ENCODE measurements around the gene RAB9A.
"Not testable (repeated sequence)": the region's sequence is repeated elsewhere in the genome, so short reads cannot be mapped to it uniquely, and the experiment has no call there.

DNA sequence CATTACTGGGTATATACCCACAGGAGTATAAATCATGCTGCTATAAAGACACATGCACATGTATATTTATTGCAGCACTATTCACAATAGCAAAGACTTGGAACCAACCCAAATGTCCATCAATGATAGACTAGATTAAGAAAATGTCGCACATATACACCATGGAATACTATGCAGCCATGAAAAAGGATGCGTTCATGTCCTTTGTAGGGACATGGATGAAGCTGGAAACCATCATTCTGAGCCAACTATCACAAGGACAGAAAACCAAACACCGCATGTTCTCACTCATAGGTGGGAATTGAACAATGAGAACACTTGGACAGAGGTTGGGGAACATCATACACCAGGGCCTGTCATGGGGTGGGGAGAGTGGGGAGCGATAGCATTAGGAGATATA lies 9.2 kb upstream of the RAB9A start:
- TF ChIP-seq, protein P1, sequence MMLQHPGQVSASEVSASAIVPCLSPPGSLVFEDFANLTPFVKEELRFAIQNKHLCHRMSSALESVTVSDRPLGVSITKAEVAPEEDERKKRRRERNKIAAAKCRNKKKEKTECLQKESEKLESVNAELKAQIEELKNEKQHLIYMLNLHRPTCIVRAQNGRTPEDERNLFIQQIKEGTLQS (IDR thresholded peaks at IDR 0.05), result not testable (repeated sequence)
- not testable (repeated sequence) for TF ChIP-seq FOXA2 (IDR thresholded peaks at IDR 0.05); GABPA (IDR thresholded peaks at IDR 0.05 in 1 of 2, conservative IDR thresholded peaks at IDR 0.05 in 1 of 2)
- TF ChIP-seq, protein P2, sequence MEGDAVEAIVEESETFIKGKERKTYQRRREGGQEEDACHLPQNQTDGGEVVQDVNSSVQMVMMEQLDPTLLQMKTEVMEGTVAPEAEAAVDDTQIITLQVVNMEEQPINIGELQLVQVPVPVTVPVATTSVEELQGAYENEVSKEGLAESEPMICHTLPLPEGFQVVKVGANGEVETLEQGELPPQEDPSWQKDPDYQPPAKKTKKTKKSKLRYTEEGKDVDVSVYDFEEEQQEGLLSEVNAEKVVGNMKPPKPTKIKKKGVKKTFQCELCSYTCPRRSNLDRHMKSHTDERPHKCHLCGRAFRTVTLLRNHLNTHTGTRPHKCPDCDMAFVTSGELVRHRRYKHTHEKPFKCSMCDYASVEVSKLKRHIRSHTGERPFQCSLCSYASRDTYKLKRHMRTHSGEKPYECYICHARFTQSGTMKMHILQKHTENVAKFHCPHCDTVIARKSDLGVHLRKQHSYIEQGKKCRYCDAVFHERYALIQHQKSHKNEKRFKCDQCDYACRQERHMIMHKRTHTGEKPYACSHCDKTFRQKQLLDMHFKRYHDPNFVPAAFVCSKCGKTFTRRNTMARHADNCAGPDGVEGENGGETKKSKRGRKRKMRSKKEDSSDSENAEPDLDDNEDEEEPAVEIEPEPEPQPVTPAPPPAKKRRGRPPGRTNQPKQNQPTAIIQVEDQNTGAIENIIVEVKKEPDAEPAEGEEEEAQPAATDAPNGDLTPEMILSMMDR (IDR thresholded peaks at IDR 0.05; ENCODE audit: low read depth, low read length, missing input control), result not testable (repeated sequence)
- TF ChIP-seq, protein P3, sequence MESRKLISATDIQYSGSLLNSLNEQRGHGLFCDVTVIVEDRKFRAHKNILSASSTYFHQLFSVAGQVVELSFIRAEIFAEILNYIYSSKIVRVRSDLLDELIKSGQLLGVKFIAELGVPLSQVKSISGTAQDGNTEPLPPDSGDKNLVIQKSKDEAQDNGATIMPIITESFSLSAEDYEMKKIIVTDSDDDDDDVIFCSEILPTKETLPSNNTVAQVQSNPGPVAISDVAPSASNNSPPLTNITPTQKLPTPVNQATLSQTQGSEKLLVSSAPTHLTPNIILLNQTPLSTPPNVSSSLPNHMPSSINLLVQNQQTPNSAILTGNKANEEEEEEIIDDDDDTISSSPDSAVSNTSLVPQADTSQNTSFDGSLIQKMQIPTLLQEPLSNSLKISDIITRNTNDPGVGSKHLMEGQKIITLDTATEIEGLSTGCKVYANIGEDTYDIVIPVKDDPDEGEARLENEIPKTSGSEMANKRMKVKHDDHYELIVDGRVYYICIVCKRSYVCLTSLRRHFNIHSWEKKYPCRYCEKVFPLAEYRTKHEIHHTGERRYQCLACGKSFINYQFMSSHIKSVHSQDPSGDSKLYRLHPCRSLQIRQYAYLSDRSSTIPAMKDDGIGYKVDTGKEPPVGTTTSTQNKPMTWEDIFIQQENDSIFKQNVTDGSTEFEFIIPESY (IDR thresholded peaks at IDR 0.05), result not testable (repeated sequence)
